HUDEP-2 (cell line): ENCODE results near the gene MT1M.
"Not testable (repeated sequence)": the region's sequence is repeated elsewhere in the genome, so short reads cannot be mapped to it uniquely, and the experiment has no call there.

Experiments used
- DNase-seq, 76 experiments: peaks; one replicate each; lab custom pipeline; 2025; ENCODE audit not compliant: unreplicated experiment in 76 of 76; lab: John Stamatoyannopoulos, UW

The MT1M gene

DNA sequence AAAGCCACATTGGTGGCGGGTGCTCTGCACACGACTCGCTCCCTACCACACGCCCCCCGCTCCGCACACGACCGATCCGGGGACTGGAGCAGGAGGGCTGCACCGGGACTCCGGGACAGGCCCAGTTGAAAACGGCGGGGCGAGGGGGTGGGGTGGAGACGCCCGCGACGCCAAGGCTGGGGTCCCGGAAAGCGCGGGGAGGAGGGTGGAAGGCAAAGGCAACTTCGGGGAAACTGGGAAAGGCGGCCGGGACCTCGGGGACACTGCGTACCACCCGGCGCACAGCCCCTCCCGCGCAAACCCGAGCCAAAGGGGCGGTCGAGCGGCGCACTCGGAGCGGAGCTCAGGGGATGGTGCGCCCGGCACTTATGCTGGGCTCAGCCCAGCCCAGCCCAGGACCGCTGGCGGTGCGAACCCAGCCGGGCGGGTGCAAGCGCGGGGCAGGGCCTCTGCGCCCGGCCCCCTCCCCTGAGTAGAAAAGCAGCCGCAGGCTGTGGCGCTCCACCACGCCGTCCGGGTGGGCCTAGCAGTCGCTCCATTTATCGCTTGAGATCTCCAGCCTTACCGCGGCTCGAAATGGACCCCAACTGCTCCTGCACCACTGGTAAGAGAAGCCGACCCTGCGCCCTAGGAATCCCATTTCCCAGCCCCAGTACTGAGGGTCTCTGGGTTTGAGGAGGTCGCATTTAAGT lies at the start of gene MT1M:
TSS of gene MT1M (plus strand) at position 504 of the 692 bp plus-strand sequence. CDS start at position 577, 73 bp downstream.
- no peak for DNase-seq

DNA sequence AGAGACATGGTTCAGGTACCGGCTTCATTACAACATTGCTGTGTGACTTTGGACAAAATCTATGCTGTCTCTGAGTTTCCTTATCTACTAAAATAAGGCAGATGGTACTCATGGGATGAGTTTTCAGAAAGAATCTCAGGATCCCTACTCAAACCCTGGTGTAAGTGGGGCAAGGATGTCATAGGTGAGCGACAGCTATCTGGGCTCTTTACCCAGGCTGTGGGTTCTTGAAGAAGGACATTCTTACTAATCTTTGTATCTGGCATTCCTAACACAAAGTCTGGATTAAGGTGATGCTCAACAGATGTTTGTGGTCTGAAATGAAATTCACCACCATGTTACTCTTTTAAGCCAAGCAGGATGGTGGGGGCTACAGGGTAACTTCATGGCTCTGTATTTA lies 49.5 kb upstream of the MT1M start:
- not testable (repeated sequence) for DNase-seq

DNA sequence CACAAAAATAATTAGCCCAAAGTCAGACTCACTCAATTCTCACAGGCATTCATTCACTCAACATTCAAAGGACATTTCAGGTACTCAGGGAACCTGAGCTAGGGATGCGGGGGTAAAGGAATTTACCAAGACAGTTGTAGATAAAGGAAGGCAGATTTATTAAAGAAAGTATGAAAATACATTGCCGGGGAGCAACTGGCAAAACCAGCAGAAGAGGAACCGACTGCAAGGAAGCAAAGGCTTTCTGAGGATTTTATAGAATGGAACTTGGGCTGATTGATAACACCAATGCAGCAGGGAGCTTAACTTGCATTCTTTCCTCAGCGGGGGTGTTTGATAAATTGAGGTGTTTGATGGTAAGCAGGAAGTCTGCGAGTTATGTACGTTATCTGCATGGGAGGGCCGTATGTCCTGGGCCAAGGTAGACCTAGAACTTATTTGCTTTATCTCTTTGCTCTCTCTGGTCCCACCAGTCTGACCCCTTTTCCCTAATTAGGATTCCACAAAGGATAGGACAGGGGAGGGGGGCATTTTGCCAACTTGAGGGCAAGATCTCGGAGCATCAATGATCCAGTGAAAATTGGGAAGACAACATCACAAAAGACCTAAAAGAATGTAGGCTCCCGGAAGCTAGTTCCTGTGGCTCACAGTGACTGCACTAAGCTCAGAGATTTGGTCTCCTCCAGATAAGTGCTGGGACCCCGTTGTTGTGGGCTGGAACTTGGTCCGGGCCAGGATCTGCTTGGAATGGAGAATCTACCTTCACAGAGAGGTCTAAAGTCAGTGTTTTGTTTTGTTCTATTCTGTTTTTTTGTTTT lies 48.9 kb upstream of the MT1M start:
- no peak for DNase-seq

- no peak for DNase-seq
These were observed 48.2 kb upstream of the MT1M start for GRCh38 chr16:56584276-56584675.

GRCh38 chr16:56588781-56589140 lies 43.7 kb upstream of the MT1M start:
- DNase-seq = no peak

DNA sequence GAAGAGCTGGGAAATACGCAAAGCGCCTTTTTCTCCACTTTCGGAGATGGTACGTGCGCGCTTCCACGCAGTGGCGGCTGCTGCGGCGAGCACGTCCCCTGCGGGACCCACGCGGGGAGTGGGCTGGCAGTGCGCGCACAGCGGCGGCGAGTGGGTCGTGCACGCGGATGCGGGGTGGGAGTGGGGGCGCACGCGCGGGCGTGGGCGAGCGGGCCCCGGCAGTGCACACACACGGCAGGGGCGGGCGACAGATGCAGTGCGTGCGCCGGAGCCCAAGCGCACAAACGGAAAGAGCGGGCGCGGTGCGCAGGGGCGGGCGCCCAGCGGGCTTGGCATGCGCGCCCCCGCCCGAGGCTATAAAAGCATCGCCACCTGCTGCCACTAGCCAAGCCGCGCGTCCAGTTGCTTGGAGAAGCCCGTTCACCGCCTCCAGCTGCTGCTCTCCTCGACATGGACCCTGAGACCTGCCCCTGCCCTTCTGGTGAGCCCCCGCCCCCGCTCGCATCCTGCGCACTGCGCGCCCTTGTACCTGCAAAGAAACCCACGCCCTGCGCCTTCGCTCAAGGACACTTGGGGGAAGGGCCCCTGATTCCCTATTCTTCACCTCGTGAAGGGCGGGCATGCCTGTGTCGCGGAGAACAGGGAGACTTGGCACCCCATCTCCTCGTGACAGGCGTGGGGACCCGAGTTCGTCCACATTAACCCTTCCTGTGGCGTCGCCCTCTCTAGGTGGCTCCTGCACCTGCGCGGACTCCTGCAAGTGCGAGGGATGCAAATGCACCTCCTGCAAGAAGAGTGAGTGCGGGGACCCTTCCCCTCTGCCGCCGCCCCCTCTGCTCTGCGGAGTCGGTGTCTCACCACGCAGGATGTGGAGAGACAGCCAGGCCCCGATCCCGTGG lies 43.1 kb upstream of the MT1M start, which contains the start of gene MT3:
TSS of gene MT3 (plus strand) at position 388 of the 899 bp plus-strand sequence. CDS start at position 451, 63 bp downstream.
- no peak for DNase-seq

DNA sequence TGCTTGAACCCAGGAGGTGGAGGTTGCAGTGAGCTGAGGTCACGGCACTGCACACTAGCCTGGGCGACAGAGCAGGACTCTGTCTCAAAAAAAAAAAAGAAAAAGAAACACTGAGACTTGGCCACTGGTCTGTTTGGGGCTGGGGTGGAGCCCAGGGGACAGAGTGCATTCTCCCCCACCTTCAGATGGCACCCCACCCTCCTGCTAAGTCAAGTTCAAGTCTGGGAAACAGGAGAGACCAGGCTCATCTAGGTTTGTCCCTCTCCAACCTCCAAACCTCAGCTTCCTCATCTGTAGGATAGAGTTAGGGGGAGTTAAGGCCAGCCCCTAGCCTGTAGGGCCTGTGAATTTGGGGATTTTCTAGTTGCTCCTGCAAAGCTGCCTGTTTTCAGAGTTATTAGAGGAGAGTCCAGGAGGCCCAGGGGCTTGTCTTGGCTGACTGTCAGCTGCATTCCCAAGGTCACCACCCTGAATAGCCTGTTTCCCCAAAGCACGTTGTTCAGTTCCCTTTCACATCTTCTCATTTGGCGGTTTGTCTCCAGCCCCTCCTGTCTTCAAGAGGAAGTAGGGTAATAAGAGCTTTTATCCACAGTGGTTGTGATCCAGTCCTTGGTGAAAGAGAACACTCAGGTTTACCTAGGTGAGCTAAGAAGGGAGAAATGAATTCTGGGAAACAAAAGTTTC lies 40.9 kb upstream of the MT1M start:
- DNase-seq = no peak

- DNase-seq = no peak
These were observed 38.7 kb upstream of the MT1M start for GRCh38 chr16:56593573-56594291.

- DNase-seq = no peak
These were observed 38.2 kb upstream of the MT1M start for GRCh38 chr16:56594292-56594619.

DNA sequence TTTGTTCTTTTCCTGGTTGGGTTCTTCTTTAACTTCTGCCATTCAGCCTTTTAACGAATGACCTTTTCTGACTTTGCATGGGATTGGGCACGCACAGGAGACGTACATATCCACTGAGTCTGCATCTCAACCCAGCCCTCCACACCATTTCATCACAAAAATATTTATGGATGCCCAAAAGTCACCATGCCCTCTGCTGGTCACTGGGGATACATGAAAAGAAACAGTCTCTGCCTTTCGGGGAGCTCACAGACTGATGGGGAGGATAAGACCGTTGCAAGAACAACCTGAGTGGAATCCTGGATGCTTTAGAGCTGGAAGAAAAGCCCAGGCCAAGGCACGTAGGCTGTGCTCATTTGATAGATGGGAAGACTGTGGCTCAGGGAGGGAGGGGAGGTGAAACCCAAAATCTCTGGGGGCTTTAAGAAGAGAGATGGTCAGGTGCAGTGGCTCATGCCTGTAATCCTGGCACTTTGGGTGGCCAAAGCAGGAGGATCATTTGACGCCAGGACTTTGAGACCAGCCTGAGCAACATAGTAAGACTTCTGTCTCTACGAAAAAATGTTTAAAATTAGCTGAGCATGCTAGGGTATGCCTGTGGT lies 32.0 kb upstream of the MT1M start:
- peak in 26 of 76 experiments; percentile 3 to 42 (median 20) for DNase-seq

DNA sequence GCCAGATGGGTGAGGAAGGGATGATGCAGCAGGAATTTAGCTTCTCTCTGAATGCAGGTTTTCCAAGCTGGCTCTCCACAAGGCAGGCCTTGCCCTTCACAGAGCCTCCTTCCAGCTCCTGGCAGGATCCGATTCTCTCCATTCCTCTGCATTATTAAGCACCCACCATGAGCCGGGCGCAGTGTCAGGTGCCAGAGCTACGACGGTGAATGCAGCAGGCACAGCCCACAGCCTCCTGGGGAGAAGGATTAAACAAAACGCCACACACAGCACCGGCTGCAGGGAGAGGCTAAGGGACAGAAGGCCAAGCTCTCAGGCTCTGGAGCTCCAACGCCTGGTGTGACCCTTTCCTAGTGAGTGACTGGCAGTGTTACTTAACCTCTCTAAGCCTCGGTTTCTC lies 31.1 kb upstream of the MT1M start:
- no peak for DNase-seq

DNA sequence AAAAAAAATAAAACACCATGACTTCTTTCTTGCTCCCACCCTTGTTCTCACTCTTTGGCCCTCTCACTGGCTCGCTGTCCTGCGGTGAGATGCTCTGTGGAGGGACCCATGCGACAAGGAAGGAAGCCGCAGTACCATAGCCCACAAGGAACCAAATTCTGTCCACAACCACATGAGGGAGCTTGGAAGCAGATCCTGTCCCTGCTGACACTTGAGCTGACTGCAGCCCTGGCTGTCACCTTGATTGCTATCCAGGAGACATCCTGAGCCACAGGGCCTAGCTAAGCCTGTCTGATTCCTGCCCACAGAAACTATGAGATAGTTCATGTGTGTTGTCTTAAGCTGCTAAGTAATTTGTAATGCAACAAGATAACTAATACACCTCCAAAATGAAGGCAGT lies 28.9 kb upstream of the MT1M start:
- peak in 31 of 76 experiments; percentile 4 to 58 (median 19) for DNase-seq

- DNase-seq = no peak
These were observed 27.5 kb upstream of the MT1M start for GRCh38 chr16:56604966-56605365.

- no peak for DNase-seq
These were observed 27.0 kb upstream of the MT1M start for GRCh38 chr16:56605475-56605874.

GRCh38 chr16:56606071-56606475 lies 26.4 kb upstream of the MT1M start:
- peak in 9 of 76 experiments; percentile 0 to 51 (median 20) for DNase-seq

DNA sequence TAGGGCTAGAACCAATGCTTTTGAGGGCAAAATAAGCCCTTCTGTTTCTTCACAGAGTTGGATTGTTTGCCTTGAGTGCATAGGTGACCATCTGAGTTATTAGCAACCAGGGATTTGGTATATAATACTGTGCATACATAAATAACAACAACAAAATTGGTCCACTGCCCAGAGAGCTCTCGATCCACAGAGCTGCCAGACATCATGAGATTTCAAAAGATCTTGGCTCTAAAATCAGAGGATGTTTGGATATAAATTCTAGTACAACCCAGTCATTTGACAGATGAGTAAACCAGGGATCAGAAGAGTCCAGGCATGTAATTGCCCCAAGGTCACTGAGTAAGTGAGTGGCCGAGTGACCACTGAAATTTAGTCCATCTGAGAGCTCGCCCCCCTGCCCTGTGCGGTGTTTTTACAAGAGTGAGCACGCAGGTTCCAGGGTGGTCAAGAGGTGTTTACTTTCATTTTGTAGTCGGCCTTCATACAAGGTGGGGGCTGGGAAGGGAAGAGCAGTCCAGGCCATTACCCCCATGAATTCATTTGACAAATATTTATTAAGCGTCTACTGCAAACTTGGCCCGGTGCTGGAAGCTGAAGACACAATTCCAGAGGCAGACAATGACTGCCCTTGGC lies 25.9 kb upstream of the MT1M start:
- DNase-seq = no peak

DNA sequence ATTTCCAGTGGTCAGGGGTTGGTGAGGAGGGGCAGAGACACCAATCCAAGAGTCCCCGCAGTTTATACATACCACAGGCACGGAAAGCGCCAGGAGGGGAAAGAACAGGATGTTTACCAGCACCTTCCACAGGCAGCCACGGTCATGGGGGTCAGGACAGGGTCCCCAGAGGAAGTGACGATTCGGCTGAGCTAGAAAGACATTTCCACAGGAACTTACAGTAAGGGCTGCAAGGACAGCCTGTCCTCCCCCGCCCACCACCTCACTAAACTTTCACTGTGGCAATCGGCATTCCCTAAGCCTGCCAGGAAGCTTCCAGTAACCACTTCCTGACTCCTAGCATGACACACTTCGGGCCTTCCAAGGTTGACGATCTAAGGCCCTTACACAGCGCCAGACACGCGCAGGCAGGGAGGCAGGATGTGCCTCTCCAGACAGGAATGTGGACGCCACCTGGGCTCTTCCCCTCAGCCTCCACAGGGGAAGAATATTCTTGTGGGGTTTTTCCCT lies 25.3 kb upstream of the MT1M start:
- DNase-seq = no peak

DNA sequence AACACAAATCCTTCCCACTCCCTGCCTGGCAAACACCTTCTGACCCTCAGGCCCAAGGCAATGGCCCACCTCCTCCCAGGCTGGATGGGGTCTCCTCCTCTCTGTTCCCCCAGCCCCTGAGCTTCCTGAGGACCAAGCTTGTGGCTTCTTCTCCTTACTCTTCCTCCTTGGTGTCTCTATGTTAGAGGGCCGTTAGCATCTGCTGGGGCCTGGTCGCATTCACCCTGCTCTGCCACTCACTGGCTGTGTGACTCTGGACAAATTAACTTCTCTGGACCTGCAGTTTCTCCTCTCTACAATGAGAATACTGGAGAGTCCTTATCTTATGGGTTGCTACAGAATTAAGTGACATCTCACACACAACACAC lies 24.8 kb upstream of the MT1M start:
- DNase-seq = no peak
